ENCODE measurements around the gene MCHR1. TPM values are rescaled to one million over a fixed set of nuclear protein-coding genes. Genes with fewer than 3 reads are reported as not detected.

The MCHR1 gene
- total and polyA plus RNA-seq, 2 of the 4 experiments (the other 2 are of a cell fraction), result 1.4 to 3.2 TPM

DNA sequence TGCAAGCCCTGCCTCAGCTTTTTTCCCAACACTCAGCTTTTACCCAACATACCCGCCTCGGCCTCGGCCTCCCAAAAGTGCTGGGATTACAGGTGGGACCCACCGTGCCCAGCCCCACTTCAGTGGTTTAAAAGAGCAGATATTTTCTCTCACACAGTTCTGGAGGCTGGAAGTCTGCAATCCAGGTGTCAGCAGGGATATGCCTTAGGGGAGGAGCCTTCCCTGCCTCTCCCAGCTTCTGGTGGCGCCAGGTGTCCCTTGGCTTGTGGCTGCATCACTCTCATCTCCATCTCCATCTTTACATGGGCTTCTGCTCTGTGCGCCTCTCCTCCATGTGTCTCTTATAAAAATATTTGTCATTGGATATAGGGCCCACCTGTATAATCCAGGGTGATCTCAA lies 50.0 kb downstream of the MCHR1 start:
- dilution Hi-C loops (cut with HindIII; ENCODE audit: low sequenced_read_pairs, unreplicated experiment), result no loop called here
- no peak overlapping the region for H4K91ac ChIP-seq (ENCODE audit: insufficient read depth, low read depth, low read length)

More for the DNA sequence above, 50.0 kb downstream of the MCHR1 start:
- H3K4me1 ChIP-seq (ENCODE audit: control insufficient read depth, insufficient read depth, low read length), result peaks cover 3% of the 10 kb centered on the region; the same call in 1 of the 2 replicates
- H3K27me3 ChIP-seq (ENCODE audit: control insufficient read depth, insufficient read depth, low read length), result no peaks in the 10 kb centered on the region
- no peak overlapping the region; the same call in 1 of the 2 replicates for H3K4ac ChIP-seq (ENCODE audit: low read depth, low read length)
- no TSS peak for BruUV-seq (replicated peaks)
- no peaks in the 10 kb centered on the region for H4K20me1 ChIP-seq (ENCODE audit: insufficient read depth, low read length)
- no peak overlapping the region for H2AK9ac ChIP-seq (replicated peaks; ENCODE audit: low read depth, low read length, poor library complexity)
- WGBS, 2 experiments (ENCODE audit: extremely low coverage in 2 of 2, insufficient read length in 1 of 2), result no CpG with 5 or more reads among the region's 6 CpGs
- H3K27ac ChIP-seq (ENCODE audit: insufficient read depth, low read length), result no peak overlapping the region
- H3K18ac ChIP-seq (ENCODE audit: low read depth, low read length), result no peak overlapping the region
- no peak overlapping the region for H2AK5ac ChIP-seq (ENCODE audit: low read depth, low read length)
- peaks cover 2% of the 10 kb centered on the region; the same call in 1 of the 2 replicates for H3K9me3 ChIP-seq (ENCODE audit: control insufficient read depth, insufficient read depth, low read length)
- H4K8ac ChIP-seq (ENCODE audit: low read depth in 2 of 2, low read length in 2 of 2), result no peak overlapping the region
- no peaks in the 10 kb centered on the region for H3K36me3 ChIP-seq (ENCODE audit: control insufficient read depth, insufficient read depth, low read length)
- H2BK15ac ChIP-seq (ENCODE audit: low read depth, low read length), result no peak overlapping the region
- no peak overlapping the region for H3K56ac ChIP-seq (ENCODE audit: extremely low read depth, insufficient read depth, low read length)
- ChIA-PET CTCF (no interaction called here), POLR2A (ENCODE audit: unreplicated experiment) (no interaction called here)
- no peak overlapping the region for H2BK20ac ChIP-seq (ENCODE audit: low read depth, low read length)
- H3K79me1 ChIP-seq (ENCODE audit: low read depth in 1 of 2, low read length in 2 of 2), result no peaks in the 10 kb centered on the region
- H2BK120ac ChIP-seq (ENCODE audit: low read depth, low read length), result no peak overlapping the region
- no peak overlapping the region for H3K4me3 ChIP-seq (ENCODE audit: insufficient read depth, low read depth, low read length)
- no peak for DNase-seq
- no peak overlapping the region for H2AFZ ChIP-seq (replicated peaks; ENCODE audit: low read length, poor library complexity)
- intact Hi-C loops (cut with micrococcal nuclease), result no loop called here
- H2BK5ac ChIP-seq (ENCODE audit: low read depth, low read length, poor library complexity, severe bottlenecking), result no peak overlapping the region
- no peak overlapping the region for H3K23ac ChIP-seq (ENCODE audit: low read depth, low read length)
- no peak for TF ChIP-seq FOS (IDR thresholded peaks at IDR 0.05; ENCODE audit: low read depth, low read length)
- TF ChIP-seq SMC3 (IDR thresholded peaks at IDR 0.05; ENCODE audit: low read depth, low read length), result no peak
- TF ChIP-seq, protein P1, sequence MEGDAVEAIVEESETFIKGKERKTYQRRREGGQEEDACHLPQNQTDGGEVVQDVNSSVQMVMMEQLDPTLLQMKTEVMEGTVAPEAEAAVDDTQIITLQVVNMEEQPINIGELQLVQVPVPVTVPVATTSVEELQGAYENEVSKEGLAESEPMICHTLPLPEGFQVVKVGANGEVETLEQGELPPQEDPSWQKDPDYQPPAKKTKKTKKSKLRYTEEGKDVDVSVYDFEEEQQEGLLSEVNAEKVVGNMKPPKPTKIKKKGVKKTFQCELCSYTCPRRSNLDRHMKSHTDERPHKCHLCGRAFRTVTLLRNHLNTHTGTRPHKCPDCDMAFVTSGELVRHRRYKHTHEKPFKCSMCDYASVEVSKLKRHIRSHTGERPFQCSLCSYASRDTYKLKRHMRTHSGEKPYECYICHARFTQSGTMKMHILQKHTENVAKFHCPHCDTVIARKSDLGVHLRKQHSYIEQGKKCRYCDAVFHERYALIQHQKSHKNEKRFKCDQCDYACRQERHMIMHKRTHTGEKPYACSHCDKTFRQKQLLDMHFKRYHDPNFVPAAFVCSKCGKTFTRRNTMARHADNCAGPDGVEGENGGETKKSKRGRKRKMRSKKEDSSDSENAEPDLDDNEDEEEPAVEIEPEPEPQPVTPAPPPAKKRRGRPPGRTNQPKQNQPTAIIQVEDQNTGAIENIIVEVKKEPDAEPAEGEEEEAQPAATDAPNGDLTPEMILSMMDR (conservative IDR thresholded peaks at IDR 0.05; ENCODE audit: low read depth, low read length), result no peak
- no peak for TF ChIP-seq MAZ (IDR thresholded peaks at IDR 0.05; ENCODE audit: borderline replicate concordance, low read depth, low read length)
- no peak for TF ChIP-seq MXI1 (IDR thresholded peaks at IDR 0.05; ENCODE audit: borderline replicate concordance, low read depth, low read length)
- no peak for TF ChIP-seq CHD1 (IDR thresholded peaks at IDR 0.05; ENCODE audit: low read depth, low read length)
- TF ChIP-seq RAD21 (IDR thresholded peaks at IDR 0.05; ENCODE audit: low read length), result no peak
- no peak for TF ChIP-seq CEBPB (IDR thresholded peaks at IDR 0.05; ENCODE audit: low read depth, low read length)
- TF ChIP-seq, protein P2, sequence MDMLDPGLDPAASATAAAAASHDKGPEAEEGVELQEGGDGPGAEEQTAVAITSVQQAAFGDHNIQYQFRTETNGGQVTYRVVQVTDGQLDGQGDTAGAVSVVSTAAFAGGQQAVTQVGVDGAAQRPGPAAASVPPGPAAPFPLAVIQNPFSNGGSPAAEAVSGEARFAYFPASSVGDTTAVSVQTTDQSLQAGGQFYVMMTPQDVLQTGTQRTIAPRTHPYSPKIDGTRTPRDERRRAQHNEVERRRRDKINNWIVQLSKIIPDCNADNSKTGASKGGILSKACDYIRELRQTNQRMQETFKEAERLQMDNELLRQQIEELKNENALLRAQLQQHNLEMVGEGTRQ (IDR thresholded peaks at IDR 0.05; ENCODE audit: low read depth, low read length), result no peak
- no peak for TF ChIP-seq POLR2A (IDR thresholded peaks at IDR 0.05; ENCODE audit: low read depth, low read length)
- no peak for TF ChIP-seq BHLHE40 (IDR thresholded peaks at IDR 0.05; ENCODE audit: low read depth, low read length)
- in situ Hi-C loops (cut with MboI; ENCODE audit: low sequenced_read_pairs), result no loop called here
- no peak overlapping the region for H3K9ac ChIP-seq (ENCODE audit: low read depth, low read length)
- H4K5ac ChIP-seq (ENCODE audit: low read depth, low read length), result no peak overlapping the region
- H3K14ac ChIP-seq (replicated peaks; ENCODE audit: low read depth, low read length), result no peak overlapping the region
- no peak overlapping the region for H3K4me2 ChIP-seq (ENCODE audit: low read depth, low read length)
- H3K9me1 ChIP-seq (ENCODE audit: insufficient read depth, low read length), result 0 out of 2 replicates have a peak, but pooled peaks cover 3% of the 10 kb centered on the region
- ATAC-seq (ENCODE audit: low read depth), result no peak
